Right ventricle myocardium superior (tissue), 1 donor: ENCODE measurements around the gene LIPH. TPM values are rescaled to one million over a fixed set of nuclear protein-coding genes. Genes with fewer than 3 reads are reported as not detected.
A peak's percentile ranks its signal among the peaks of the same experiment; 100 is the strongest.

ENCODE experiments used
- ATAC-seq: fragments of 200-7000 bp; cut with Tn5 transposase; one replicate; pipeline ENCODE4 v1.9.1; 2020; ENCODE audit warnings: mild to moderate bottlenecking; ENCODE audit not compliant: poor library complexity
- DNase-seq: peaks from one replicate; pipeline ENCODE4 v3.0.0-alpha.2; 2020
- intact Hi-C: fragments of 100-400 bp; cut with DNase I; formaldehyde crosslinking; loops from one replicate; pipeline ENCODE4 v1.11.2; 2022
- total RNA-seq: library from RNA; stranded (reverse); fragmentation: NEBNext Ultra II Directional; extraction: Animal tissue kit (Norgen Biotek cat#: 25700); gene quantifications from one replicate; pipeline ENCODE4 v1.2.1, GENCODE V29; 2021
- donor health status: DM: no; HTN: yes; CAD: no; lungs with severe emphysema.

Gene LIPH
- total RNA-seq, 1 donor from 2014 or later: 0.43 TPM

DNA sequence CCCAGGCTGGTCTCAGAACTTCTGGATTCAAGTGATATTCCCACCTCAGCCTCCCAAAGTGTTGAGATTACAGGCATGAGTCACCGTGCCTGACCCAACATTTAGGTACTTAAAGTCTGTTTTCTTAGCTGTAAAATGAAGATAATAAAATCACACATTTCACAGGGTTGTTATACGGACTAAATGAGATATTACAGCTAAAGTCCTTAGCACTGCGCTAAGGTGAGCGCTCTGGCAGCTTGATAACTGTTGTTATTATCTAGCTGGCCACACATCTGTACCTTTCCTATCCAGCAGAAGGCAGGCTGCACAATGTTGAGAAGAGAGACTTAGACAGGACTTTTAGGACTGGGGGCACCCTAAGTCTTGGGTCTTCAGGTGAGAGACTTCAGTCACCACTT lies 2.7 kb upstream of the LIPH start:
- intact Hi-C loops: loop anchor here (5.0 kb wide), 1 partner anchor 58 kb away; the partner anchor contains the start of gene TMEM41A

DNA sequence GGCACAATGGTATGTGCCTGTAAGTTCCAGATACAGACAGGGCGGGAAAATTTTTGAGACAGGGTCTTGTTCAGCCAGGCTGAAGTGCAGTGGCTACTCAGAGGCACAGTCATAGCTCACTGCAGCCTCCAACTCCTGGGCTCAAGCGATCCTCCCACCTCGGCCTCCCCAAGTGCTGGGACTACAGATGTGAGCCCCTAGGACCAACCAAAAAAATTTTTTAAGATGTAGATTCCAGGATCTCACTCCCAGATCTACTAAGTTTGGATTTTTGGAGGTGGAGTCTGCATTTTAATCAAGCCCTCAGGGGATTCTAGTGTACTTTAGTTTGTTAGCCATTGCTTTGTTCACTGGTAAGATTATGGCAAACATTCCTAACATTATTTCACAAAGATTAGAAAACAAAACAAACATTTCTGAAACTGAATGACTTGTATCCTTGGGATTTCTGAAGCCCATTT lies 2.7 kb downstream of the LIPH start:
- no peak for DNase-seq
- peak; percentile 20 for ATAC-seq
- intact Hi-C loops: no loop called here

More for the DNA sequence above, 2.7 kb upstream of the LIPH start:
- DNase-seq (no peak), ATAC-seq (no peak)

DNA sequence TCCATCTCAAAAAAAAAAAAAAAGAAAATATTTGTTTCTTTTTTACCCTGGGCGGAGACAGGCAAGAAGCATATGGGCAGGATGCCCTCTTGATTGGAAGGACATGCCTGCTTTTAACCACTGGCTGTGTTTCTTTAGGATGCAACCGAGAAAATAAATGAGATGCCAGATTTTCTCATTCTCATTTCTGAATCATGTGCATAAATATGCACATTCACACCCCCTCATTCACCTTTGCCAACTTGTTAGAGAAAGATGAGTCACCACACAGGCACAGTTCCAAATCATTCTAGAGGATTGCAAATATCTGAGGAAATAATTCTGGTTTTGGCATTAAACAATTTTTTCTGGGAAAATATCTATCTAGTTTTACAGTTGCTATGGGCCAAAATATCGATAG lies 3.3 kb downstream of the LIPH start:
- DNase-seq (no peak), ATAC-seq (peak; percentile 55)
- intact Hi-C loops: no loop called here

DNA sequence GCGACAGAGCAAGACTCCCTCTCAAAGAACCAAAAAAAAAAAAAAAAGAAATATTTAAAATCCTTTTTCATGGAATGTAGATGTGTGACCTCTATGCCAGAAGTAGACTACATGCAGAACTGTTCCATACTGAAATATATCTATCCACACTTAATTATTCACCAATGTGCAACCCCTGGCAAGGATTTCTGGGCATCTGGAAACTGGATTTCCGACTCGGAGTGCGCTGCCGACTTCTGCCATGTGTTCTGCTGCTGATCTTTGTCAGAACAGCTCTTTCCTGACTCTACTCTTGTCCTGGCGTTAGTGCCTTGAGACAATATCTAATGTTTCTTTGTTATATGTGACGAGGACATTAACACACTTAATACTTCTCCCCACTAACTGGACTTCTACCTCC lies 11.7 kb downstream of the LIPH start:
- ATAC-seq (no peak), DNase-seq (no peak)
- intact Hi-C loops: no loop called here

DNA sequence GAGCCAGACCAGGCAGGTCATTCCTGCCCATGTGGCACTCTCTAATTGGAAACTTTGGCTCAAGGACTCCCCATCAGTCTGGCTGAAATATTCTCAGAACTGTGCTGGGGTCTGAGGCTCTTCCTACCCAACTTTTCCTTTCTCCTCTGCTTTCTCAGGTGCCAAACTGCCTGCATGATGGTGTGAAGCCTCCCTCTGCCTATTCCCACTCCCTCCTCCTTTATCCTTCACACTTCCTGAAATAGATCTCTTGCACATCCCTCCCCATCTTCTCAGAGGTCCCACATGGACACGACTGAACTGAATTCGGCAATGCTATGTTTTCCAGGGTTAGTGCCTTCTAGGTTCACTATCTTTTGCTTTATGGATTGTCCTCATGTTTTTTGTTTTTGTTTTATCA lies 12.5 kb downstream of the LIPH start:
- intact Hi-C loops: no loop called here
- DNase-seq (no peak), ATAC-seq (no peak)

DNA sequence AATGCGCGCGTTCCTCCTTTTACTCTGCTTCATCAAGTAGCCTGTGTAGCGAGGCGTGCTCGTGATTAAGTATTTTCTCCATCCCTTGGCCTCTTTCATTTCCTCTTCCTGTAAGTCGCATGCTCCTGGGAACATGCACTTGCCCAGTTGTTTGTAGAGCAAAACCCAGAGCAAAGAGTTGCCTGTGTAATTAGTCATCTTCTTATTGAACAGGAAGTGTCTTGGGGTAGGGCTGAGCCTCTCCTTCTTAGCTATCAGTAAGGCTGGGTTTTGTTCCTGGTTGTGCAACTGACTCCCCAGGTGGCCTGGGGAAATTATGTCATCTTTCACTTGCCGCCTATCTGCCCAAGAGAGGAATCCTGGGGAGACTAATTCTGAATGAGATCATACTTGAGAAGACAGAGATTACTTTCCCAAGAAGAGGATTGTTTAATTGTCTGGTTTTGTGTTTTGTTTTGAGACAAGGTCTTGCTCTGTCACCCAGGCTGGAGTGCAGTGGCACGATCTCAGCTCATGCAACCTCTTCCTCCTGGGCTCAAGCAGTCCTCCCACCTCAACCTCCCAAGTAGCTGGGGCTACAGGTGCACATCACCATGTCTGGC lies 14.9 kb downstream of the LIPH start:
- DNase-seq (peak; percentile 52), ATAC-seq (peak; percentile 91)
- intact Hi-C loops: no loop called here

DNA sequence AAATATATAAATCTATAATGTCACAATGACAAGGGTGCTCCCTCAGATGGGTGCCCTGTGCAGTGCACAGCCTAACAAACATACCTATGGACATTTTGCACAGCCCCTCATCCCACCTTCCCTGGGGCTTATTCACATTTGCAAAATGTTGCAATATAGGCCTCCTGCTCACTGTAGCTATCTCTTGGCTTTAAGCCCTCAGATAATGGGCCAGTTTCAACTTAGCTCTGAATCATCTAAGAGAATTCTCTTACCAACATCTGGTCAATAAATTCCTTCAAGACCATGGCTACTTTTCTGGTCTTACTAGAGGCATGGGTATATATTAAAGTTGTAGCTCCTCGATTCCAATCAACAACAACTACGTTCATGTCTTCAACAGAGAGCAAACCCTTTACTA lies 17.9 kb downstream of the LIPH start:
- ATAC-seq (no peak), DNase-seq (no peak)
- intact Hi-C loops: no loop called here

DNA sequence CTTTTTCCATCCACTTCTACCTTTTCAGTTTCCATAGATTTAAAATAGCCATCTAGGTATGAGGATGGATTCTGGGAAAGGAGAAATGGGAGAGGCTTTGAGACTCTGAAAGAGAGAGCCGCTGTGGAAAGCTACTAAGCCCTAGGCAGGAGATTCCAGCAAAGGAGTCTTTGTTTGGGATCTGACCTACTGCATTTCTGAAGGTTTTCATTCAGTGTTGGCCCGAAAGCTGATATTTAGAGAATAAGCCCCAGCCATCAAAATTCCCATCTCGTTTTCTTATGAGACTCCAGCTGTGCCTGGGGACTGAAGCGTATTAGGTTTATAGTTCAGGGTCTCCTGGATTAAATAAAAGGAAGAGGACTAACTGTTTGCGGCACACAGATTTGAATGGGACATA lies 19.5 kb downstream of the LIPH start:
- ATAC-seq (no peak), DNase-seq (no peak)
- intact Hi-C loops: no loop called here

DNA sequence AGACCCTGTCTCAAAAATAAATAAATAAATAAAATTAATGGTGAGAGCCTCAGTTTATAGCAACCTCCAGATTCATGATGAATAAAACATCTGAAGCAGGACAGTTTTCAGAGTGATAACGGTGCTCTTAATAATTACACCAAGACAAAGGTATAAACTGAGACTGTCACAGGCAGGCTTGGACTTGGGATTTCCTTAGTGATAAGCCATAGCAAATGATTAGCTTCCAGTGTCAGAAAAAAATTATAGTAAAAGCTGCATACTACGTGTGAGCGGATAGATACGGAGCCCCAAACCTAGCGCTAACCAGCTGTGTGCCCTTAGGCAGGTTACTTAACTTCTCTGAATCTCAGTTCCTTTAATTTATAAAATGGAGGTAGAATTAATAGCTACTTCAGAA lies 21.5 kb downstream of the LIPH start:
- intact Hi-C loops: no loop called here
- DNase-seq: no peak
- ATAC-seq: no peak

DNA sequence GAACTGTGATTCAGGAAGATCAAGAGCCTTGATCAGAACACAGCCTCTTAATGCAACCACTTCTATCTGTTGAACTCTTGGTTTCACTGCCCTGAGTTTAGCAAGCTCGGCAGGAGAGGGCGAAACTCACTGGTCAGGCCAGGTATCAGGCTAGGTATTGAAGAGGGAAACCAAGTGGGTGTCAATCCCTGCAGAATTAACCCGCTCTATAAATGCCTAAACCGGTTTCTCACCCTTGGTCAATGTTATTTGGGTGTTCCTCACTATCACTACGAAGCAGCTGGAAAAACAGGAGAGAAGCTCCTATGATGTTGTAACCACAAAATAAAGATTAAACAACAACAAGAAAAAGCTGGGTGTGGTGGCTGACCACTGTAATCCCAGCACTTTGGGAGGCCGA lies 23.9 kb downstream of the LIPH start:
- intact Hi-C loops: no loop called here
- ATAC-seq (no peak), DNase-seq (no peak)

DNA sequence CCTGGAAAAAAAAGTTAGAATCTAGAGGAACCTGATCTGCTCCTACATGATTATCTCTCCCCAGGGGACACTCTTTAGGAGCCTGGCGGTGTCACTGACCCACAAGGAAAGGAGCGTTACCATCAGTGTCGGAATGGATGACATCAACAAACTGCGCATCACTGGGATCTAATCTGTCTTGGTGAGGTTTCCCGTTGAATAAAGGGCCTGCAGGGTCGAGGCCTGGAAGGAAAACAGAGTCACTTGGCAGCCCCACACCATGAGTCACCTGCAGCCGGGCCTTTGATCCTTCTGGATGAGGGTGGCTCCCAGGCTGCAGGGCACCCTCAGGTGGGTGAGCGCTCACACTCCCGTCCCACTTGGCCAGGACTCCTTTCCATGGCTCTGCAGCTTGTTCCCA lies 25.0 kb downstream of the LIPH start:
- DNase-seq (no peak), ATAC-seq (no peak)
- intact Hi-C loops: no loop called here

DNA sequence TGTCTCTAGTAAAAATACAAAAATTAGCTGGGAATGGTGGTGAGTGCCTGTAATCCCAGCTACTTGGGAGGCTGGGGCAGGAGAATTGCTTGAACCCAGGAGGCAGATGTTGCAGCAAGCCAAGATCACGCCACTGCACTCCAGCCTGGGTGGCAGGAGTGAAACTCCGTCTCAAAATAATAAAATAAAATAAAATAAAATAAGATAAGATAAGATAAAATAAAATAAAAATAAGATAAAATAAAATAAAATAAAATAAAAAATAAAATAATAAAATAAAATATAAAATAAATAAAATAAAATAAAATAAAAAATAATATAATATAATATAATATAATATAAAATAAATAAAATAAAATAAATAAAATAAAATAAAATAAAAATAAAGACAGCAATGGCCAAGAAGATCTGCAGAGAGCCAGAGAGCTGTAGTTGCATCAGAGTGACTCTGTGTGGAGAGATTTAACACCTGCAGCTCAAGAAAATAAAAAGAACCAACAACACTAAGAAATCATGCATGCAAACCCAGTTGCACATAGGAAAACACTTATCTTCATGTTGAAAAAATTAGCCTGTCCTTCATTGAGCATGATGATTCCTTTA lies 25.9 kb downstream of the LIPH start:
- ATAC-seq (no peak), DNase-seq (no peak)
- intact Hi-C loops: no loop called here

DNA sequence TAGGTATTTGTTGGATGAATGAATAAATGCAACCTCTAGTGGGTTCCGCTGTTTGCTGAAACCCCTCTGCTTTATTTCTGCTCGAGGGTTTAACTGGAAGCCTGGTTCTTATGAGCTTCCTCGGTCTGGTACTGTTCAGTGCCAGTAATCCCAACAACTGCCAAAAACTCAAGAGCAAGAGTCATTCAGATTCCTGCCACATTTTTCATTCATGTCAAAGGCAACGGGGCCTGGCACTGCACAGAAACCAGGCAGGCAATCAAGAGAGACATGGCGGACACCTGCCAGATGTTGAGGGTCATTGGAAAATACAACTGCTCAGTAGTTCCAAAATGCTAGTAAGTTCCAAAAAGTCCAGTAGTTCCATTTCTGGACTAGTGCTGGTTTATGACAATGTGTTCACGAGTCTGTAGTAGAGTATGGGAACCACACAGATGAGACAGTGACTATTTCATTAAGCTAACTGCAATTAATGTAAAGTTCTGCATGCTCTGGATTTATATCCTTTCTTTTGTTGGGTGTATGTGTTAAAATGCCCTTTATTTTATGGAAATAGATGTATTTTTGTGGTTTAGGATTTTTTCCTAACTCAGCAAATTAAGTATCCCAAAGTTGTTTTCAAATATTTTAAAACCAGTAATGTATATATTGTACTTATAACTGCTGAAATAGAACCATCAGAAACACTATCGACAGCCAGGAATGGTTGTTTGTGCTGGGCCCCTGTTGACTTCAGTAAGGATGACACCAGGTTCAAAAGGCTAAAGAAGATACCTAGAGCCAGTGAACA lies 30.8 kb downstream of the LIPH start:
- ATAC-seq (peak; percentile 95), DNase-seq (peak; percentile 56)
- intact Hi-C loops: no loop called here

DNA sequence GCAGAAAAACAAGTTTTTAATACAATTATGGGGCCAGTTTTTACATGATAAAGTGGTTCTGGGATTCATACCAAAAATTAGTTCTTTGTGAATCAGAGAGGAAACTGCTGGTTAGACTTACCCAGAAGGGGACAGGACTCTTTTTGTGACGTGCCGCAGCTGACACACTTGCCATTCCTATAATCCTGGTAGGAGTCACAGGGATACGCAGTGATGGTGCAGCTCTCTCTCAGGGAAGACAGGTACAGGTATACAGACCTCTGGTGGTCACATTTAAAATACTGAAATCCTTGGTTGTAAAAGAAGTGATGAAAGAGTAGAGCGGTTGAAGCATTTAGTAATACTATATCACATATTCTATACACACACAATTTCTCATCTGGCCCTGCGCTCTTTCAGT lies 33.4 kb downstream of the LIPH start:
- intact Hi-C loops: no loop called here
- no peak for ATAC-seq

DNA sequence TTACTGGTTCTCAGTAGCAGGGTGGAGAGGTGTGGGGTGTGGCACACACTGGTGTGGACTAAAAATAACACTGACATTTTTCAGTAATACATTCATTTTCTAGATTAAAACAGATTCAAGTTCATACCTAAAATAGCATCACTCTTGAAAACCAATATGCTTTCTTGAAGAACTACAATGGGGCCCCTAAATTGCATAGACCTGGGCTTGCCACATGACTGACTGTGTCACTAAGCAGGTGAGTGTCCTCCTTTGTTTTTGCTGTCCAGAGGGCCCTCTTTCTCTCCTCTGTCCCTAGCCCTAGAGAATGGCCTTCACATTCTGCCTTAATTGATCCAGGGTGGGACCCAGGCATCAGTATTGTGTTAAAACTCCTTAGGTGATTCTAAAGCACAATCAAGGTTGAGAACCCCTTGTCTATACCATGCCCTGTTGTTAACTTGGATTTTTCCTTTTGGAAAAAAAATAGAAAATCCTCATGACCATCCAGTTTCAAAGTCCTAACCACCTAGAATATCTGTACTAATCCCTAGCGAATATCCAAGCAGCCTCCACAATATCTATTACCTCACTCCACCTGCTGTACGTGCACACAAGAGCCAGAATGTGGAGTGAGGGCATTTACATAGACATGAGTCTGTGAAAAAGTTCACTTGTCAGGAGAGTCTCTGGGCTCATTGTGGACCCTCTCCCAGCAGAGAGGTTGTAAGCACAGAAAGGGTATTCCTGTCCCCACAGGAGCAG lies 34.8 kb downstream of the LIPH start:
- intact Hi-C loops: no loop called here

More for the DNA sequence above, 33.4 kb downstream of the LIPH start:
- no peak for DNase-seq

DNA sequence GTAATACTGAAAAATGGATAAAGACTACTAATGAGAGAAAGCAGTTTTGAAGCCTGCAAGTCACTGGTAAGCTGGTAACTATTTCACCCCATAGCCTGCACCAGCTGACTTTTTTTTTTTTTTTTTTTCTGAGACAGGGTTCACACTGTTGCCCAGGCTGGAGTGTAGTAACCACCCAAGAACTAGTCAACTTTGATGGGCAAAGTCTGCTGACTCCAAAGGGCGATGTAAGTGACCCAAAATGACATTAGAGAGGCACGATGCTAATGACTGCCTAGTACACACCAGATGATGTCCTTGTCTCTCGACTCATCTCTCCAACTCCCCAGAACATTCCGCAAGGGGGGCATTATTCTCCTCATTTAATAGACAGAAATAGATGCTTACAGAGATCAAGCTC lies 40.7 kb downstream of the LIPH start:
- intact Hi-C loops: no loop called here
- DNase-seq (no peak), ATAC-seq (no peak)

More for the DNA sequence above, 34.8 kb downstream of the LIPH start:
- DNase-seq (no peak), ATAC-seq (no peak)

DNA sequence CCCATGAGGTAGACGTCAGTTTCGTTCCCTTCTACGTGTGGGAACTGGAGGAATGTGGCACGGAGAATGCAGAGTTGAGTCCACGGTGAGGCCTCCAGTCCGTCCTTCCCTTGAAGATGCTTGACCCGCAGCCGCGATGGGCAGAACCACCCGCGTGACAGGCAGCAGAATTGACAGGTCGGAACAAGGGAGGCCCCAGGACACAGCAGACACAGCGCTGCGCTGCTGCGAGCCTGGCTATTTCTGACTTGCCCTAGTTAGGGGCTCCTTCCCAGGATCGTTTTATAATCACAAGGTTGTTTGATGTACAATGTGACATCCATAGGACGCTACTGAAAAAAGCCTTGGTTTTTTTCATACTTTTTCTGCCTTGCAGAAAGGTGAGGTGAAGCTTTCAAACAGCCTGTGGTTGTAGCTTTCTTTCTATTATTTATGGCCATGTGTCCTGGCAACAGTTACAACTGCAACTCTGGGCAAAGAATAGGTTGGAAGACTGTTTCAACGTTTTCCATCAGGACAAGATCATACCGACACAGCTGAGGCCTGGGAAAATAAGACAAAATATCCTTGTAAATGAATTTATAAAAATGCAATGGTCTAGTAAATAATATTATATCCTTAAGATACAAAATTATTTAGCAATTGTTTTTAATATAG lies 43.9 kb downstream of the LIPH start:
- peak; percentile 82 for ATAC-seq
- intact Hi-C loops: no loop called here
- DNase-seq: no peak

DNA sequence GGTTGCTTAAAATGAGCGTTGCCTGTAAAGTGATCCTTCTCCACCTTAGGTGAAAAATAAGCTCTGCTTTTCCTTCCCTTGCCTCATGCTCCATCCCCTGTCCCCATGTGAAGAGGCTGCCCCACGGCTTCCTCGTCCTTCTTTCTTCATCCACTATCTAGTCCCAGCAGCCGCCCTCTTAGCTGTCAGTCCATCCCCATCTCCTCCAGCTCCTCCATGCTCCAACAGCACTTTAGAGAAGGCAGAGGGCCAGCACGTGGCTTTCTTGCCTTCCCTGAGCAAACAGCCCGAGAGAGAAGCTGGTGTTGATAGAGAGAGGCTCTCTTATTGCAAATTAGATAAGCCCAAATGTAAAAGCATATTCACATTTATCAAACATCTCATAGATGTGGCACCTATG lies 44.5 kb downstream of the LIPH start:
- DNase-seq: no peak
- intact Hi-C loops: no loop called here
- no peak for ATAC-seq

DNA sequence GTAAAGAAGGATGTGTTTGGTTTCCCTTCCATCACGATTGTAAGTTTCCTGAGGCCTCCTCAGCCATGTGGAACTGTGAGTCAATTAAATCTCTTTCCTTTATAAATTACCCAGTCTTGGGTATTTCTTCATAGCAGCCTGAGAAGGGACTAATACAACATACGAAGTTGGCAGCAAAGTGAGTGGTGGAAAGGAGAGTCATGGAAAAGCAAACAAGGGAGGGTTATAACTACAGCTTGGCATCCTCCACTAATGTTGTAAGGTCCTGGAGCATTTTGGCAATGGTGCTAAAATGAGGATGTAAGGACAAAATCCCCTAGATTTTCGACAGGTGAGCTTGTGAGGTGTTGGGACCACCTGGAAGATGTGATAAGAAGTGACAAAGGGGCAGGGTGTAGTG lies 47.8 kb downstream of the LIPH start:
- ATAC-seq (no peak), DNase-seq (no peak)
- intact Hi-C loops: loop anchor here (5.0 kb wide), 1 partner anchor 73 kb away; no protein-coding TSS in a partner anchor
